ENCODE results near the gene TRIM69. TPM values are rescaled to one million over a fixed set of nuclear protein-coding genes. Genes with fewer than 3 reads are reported as not detected.
"Not testable (repeated sequence)": the region's sequence is repeated elsewhere in the genome, so short reads cannot be mapped to it uniquely, and the experiment has no call there.

The TRIM69 gene, protein sequence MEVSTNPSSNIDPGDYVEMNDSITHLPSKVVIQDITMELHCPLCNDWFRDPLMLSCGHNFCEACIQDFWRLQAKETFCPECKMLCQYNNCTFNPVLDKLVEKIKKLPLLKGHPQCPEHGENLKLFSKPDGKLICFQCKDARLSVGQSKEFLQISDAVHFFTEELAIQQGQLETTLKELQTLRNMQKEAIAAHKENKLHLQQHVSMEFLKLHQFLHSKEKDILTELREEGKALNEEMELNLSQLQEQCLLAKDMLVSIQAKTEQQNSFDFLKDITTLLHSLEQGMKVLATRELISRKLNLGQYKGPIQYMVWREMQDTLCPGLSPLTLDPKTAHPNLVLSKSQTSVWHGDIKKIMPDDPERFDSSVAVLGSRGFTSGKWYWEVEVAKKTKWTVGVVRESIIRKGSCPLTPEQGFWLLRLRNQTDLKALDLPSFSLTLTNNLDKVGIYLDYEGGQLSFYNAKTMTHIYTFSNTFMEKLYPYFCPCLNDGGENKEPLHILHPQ
- total RNA-seq (2014; rRNA removed; shearing (Covaris generic)): 7.4 and 9.6 TPM in 2 replicates

DNA sequence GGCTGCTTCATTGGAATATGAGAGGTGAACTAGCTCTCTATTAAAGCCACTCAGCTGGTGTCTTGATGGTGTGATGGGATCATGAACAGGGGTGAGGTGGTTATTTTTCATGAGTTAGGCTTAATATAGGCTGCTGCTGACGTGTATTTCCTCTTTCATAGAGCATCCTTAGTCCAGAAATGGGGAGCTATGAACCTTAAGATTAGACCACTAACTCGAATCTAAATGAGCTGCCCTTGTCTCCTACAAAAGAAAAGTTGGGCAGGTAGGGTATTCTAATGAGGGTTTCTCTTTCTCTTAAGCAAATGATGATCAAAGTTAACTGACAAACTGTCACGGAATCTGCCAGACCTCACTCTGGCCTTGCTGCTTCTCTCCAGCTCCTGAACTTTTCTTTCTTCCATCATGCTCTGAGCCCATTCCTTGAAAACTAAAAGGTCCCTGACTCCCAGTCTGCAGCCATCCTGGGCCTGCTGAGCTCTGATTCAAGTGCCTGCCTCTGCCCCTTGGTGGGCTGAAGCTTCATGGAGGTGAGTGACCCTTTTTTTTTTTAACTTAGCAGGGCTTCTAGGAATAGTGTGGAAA, at the start of gene TRIM69:
Gene TRIM69 (plus strand): TSS at position 348 of the 585 bp plus-strand sequence. CDS start 177 bp downstream, at position 525.
- no peak for DNase-seq (ENCODE audit: low spot score)

DNA sequence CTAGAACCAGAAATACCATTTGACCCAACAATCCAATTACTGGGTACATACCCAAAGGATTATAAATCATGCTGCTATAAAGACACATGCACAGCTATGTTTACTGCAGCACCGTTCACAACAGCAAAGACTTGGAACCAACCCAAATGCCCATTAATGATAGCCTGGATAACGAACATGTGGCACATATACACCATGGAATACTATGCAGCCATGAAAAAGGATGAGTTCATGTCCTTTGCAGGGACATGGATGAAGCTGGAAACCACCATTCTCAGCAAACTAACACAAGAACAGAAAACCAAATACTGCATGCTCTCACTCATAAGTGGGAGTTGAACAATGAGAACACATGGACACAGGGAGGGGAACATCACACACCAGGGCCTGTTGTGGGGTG, 47.0 kb upstream of the TRIM69 start:
- DNase-seq (ENCODE audit: low spot score): not testable (repeated sequence)

DNA sequence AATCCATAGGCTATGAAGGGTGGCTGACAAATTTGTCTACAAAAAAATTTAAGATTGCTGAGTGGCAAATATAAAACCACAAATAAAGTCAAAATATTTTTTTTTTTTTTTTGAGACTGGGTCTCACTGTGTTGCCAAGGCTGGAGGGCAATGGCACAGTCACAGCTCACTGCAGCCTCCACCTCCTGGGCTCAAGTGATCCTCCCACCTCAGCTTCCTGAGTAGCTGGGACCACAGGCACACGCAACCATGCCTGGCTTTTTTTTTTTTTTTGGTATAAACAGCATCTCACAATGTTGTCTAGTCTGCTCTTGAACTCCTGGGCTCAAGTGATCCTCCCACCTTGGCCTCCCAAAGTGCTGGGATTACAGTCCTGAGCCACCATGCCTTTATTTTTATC, 46.1 kb upstream of the TRIM69 start:
- not testable (repeated sequence) for DNase-seq (ENCODE audit: low spot score)

DNA sequence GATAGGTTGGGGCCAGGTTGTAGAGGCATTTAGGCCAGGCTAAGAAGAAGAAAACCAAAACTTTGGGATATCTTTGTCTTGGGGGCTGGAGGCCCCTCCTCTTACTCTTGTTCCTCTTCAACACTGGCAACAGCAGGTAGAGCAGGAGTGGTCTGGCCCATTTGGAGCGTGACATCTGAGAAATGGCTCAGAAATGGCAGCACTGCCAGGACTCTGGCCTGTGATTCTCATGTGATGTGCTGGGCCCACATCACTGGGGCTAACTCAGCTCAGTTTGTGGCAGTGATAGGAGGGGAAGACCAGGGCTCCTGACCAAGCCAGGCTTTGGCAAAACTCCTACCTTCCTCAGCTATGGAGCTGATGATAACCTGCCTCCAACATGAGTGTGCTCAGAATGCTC, 43.7 kb upstream of the TRIM69 start:
- DNase-seq (ENCODE audit: low spot score): no peak

DNA sequence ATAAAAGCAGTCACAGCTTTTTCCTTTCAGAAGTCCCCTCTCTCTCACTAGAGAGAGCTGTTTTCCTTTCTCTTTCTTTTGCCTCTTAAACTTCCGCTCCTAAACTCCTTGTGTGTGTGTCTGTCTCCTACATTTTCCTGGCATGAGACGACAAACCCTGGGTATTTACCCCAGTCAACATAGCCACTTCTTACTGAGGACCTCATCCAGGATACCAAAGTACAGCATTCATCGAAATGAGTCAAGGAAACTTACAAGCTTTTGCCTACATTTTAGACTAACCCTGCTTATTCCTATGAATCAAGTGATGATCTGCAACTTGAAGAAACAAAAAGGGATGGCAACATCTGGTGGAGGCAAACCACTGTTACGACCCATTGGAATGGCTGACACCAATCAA, 41.9 kb upstream of the TRIM69 start:
- DNase-seq (ENCODE audit: low spot score): no peak

DNA sequence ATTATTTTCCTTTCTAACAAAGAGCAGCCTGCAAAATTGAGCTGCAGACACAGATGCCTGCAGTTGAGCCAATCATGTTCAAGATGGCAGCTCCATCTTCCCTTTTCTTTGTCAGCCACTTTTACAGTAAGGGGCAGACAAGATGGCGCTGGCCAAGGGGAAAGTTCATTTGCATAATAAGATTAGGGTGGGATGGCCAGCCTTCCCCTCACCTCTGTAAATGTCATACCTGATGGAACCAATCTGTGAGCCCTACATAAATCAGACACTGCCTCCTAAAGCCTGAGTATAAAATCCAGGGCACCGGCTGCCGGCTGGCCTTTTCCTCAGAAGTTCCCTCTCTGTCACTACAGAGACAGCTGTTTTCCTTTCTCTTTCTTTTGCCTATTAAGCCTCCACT, 41.0 kb upstream of the TRIM69 start:
- DNase-seq (ENCODE audit: low spot score): no peak

DNA sequence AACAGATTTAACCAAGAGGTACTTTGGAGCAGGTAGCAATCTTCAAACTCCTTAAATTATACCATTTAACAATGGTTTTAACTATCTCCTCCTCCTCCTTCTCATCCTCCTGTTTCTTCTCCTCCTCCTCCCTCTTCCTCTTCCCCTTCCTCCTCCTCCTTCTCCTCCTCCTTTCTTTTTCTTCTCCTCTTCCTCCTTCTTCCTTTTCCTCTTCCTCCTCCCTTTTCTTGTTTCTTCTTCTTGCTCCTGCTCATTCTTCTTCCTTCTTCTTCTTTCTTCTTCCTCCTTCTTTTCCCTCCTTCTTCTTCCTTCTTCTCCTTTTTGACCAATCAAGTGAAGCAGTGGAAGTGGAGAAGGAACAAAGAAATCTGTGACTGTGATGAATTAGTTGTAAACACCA, 39.3 kb upstream of the TRIM69 start:
- DNase-seq (ENCODE audit: low spot score): no peak

DNA sequence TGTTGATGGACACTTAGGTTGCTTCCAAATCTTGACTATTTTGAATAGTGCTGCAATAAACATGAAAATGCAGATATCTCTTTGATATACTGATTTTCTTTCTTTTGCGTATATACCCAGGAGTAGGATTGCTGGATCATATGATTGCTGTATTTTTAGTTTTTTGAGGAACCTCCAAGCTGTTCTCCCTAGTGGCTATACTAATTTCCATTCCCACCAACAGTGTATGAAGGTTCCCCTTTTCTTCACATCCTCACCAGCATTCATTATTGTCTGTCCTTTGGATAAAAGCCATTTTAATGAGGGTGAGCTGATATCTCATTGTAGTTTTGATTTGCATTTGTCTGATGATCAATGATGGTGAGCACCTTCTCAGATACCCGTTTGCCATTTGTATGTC, 37.7 kb upstream of the TRIM69 start:
- no peak for DNase-seq (ENCODE audit: low spot score)

DNA sequence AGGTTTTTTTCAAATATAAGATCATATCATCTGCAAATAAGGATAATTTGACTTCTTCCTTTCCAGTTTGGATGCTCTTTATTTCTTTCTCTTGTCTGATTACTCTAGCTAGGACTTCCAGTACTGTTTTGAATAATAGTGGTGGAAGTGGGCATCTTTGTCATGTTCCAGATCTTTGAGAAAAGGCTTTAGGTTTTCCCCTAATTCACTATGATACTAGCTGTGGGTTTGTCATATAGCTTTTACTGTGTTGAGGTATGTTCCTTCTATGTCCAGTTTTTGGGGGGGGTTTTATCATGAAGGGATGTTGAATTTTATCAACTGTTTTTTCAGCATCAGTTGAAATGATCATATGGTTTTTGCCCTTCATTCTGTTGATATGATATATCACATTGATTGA, 35.7 kb upstream of the TRIM69 start:
- not testable (repeated sequence) for DNase-seq (ENCODE audit: low spot score)

DNA sequence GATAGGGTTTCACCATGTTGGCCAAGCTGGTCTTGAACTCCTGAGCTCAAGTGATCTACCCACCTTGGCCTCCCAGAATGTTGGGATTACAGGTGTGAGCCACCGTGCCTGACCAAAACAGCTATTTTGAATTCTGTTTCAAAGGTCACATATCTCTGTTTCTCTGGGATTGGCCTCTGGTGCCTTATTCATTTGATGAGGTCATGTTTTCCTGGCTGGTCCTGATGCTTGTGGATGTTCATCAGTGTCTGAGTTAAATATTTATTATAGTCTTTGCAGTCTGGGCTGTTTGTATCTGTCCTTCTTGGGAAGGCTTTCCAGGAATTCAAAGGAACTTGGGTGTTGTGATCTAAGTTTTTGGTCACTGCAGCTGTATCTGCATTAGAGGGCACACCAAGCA, 30.3 kb upstream of the TRIM69 start:
- DNase-seq (ENCODE audit: low spot score): no peak

DNA sequence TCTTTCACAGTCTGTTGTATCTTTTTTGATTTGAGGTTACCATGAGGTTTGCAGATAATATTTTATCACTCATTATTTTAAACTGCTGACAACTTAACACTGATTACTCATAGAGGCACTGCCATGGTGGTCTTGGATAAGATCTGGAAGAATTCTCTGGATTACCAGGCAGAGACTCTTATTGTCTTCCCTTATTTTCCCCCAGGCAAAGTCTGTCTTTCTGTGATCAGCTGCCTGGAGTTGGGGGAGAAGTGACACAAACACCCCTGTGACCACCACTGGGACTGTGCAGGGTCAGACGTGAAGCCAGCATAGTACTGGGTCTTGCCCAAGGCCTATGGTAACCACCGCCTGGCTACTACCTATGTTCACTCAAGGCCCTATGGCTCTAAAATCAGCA, 29.9 kb upstream of the TRIM69 start:
- DNase-seq (ENCODE audit: low spot score): no peak

DNA sequence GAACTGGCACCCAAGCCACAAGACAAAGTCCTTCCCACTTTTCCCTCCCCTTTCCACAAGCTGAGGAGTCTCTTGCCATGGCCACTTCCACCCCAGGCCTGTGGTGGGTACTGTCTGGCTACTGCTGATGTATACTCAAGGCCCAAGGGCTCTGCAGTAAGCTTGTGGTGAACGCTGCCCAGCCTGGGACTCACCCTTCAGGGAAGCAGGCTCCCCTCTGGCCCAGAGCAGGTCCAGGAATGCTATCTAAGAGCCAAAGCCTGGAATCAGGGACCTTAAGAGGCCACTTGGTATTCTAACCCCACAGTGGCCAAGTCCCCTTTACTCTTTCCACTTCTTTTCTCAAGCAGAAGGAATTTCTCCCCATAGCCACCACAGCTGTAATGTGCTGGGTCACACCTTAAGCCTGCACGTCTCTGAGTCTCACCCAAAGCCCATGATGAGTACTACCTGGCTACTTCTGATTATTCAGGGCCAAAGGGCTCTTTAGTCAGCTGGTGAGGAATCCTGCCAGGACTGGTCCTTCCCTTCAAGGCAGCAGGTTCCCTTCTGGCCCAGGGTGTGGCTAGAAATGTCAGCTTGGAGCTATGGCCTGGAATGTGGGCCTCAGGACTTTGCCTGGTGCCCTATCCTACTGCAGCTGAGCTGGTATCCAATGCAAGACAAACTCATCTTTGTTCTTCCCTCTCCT, 29.2 kb upstream of the TRIM69 start:
- peak; percentile 57 for DNase-seq (ENCODE audit: low spot score)

DNA sequence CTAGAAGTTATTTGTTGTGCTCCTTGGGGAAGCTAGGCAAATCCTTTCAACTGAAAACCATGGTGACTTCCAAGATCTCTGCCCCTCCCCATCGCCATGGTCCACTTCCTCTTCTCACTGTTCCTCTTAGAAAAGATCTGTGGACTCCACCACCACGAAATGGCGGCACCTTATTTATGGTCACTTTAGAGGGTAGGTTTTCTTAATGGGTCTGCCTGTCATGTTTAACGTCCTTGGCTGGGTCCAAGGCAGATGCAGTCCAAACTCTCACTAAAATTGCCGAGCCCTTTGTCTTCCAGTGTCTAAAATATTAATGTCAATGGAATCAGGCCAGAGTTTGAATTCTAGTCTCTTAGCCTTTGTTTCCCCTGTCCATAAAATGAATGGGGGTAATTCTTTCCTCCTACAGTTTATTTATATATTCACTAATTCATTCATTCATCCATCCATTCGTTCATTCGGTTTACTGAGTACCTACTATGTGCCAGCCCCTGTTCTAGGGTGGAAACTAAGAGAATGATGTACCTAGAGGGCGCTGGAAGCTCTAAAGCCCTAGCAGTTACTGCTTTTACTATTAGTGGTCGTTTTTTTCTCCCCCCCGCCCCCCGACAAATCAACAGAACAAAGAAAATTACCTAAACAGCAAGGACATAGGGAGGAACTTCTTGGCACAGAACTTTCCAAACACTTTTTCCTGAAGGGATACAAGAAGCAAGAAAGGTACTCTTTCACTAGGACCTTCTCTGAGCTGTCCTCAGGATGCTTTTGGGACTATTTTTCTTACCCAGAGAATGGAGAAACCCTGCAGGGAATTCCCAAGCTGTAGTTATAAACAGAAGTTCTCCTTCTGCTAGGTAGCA, 25.9 kb upstream of the TRIM69 start:
- no peak for DNase-seq (ENCODE audit: low spot score)

DNA sequence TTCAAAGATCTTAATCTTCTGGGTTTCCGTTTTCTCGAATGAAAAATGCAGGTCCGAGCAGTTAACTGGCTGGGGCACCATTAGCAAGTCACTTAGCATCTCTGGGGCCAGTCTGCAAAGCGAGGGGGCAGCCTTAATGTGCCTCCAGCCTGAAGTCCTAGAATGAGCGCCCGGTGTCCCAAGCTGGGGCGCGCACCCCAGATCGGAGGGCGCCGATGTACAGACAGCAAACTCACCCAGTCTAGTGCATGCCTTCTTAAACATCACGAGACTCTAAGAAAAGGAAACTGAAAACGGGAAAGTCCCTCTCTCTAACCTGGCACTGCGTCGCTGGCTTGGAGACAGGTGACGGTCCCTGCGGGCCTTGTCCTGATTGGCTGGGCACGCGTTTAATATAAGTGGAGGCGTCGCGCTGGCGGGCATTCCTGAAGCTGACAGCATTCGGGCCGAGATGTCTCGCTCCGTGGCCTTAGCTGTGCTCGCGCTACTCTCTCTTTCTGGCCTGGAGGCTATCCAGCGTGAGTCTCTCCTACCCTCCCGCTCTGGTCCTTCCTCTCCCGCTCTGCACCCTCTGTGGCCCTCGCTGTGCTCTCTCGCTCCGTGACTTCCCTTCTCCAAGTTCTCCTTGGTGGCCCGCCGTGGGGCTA, 25.1 kb upstream of the TRIM69 start, which contains the start of the genes B2M and PATL2:
Gene B2M (plus strand): TSS at position 422 of the 647 bp plus-strand sequence. CDS start 30 bp downstream, at position 452.
Gene PATL2 (minus strand): TSS at position 228 of the 647 bp plus-strand sequence. CDS start 34,833 bp downstream, outside the sequence.
- peak; percentile 100 for DNase-seq (ENCODE audit: low spot score)

DNA sequence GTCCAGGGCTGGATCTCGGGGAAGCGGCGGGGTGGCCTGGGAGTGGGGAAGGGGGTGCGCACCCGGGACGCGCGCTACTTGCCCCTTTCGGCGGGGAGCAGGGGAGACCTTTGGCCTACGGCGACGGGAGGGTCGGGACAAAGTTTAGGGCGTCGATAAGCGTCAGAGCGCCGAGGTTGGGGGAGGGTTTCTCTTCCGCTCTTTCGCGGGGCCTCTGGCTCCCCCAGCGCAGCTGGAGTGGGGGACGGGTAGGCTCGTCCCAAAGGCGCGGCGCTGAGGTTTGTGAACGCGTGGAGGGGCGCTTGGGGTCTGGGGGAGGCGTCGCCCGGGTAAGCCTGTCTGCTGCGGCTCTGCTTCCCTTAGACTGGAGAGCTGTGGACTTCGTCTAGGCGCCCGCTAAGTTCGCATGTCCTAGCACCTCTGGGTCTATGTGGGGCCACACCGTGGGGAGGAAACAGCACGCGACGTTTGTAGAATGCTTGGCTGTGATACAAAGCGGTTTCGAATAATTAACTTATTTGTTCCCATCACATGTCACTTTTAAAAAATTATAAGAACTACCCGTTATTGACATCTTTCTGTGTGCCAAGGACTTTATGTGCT, 24.5 kb upstream of the TRIM69 start:
- DNase-seq (ENCODE audit: low spot score): peak; percentile 61

DNA sequence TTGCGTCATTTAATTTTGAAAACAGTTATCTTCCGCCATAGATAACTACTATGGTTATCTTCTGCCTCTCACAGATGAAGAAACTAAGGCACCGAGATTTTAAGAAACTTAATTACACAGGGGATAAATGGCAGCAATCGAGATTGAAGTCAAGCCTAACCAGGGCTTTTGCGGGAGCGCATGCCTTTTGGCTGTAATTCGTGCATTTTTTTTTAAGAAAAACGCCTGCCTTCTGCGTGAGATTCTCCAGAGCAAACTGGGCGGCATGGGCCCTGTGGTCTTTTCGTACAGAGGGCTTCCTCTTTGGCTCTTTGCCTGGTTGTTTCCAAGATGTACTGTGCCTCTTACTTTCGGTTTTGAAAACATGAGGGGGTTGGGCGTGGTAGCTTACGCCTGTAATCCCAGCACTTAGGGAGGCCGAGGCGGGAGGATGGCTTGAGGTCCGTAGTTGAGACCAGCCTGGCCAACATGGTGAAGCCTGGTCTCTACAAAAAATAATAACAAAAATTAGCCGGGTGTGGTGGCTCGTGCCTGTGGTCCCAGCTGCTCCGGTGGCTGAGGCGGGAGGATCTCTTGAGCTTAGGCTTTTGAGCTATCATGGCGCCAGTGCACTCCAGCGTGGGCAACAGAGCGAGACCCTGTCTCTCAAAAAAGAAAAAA, 23.9 kb upstream of the TRIM69 start:
- peak; percentile 79 for DNase-seq (ENCODE audit: low spot score)

DNA sequence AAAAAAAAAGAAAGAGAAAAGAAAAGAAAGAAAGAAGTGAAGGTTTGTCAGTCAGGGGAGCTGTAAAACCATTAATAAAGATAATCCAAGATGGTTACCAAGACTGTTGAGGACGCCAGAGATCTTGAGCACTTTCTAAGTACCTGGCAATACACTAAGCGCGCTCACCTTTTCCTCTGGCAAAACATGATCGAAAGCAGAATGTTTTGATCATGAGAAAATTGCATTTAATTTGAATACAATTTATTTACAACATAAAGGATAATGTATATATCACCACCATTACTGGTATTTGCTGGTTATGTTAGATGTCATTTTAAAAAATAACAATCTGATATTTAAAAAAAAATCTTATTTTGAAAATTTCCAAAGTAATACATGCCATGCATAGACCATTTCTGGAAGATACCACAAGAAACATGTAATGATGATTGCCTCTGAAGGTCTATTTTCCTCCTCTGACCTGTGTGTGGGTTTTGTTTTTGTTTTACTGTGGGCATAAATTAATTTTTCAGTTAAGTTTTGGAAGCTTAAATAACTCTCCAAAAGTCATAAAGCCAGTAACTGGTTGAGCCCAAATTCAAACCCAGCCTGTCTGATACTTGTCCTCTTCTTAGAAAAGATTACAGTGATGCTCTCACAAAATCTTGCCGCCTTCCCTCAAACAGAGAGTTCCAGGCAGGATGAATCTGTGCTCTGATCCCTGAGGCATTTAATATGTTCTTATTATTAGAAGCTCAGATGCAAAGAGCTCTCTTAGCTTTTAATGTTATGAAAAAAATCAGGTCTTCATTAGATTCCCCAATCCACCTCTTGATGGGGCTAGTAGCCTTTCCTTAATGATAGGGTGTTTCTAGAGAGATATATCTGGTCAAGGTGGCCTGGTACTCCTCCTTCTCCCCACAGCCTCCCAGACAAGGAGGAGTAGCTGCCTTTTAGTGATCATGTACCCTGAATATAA, 23.0 kb upstream of the TRIM69 start:
- DNase-seq (ENCODE audit: low spot score): peak; percentile 70

DNA sequence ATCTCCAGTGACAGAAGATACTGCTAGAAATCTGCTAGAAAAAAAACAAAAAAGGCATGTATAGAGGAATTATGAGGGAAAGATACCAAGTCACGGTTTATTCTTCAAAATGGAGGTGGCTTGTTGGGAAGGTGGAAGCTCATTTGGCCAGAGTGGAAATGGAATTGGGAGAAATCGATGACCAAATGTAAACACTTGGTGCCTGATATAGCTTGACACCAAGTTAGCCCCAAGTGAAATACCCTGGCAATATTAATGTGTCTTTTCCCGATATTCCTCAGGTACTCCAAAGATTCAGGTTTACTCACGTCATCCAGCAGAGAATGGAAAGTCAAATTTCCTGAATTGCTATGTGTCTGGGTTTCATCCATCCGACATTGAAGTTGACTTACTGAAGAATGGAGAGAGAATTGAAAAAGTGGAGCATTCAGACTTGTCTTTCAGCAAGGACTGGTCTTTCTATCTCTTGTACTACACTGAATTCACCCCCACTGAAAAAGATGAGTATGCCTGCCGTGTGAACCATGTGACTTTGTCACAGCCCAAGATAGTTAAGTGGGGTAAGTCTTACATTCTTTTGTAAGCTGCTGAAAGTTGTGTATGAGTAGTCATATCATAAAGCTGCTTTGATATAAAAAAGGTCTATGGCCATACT, 21.1 kb upstream of the TRIM69 start:
- no peak for DNase-seq (ENCODE audit: low spot score)

Measured in HT-29 (cell line).